HepG2 (cell line): Measurements from ENCODE around the gene MTHFR. TPM values are rescaled to one million over a fixed set of nuclear protein-coding genes. Genes with fewer than 3 reads are reported as not detected.

ENCODE experiments used
- NFAT5 ChIP-seq: sonication (generic); formaldehyde crosslinking; IDR thresholded peaks from 2 replicates; pipeline ENCODE4 v1.4.0; 2020; ENCODE audit warnings: missing genetic modification reagents
- RAD21 ChIP-seq: fragments of 450-650 bp; formaldehyde crosslinking; IDR thresholded peaks from 2 replicates; pipeline ENCODE4 v1.5.0; 2020; ENCODE audit warnings: mild to moderate bottlenecking
- RBAK ChIP-seq: sonication (generic); formaldehyde crosslinking; IDR thresholded peaks from 2 replicates; pipeline ENCODE4 v1.5.1; 2020; ENCODE audit warnings: mild to moderate bottlenecking, missing genetic modification reagents
- REPIN1 ChIP-seq: sonication (generic); formaldehyde crosslinking; IDR thresholded peaks from 2 replicates; pipeline ENCODE4 v1.8.0; 2022; ENCODE audit warnings: missing genetic modification reagents, low read depth, mild to moderate bottlenecking, borderline replicate concordance
- ZBTB43 ChIP-seq: sonication (generic); formaldehyde crosslinking; conservative IDR thresholded peaks from 2 replicates; pipeline ENCODE4 v1.4.0; 2020; ENCODE audit warnings: missing genetic modification reagents
- ZNF296 ChIP-seq: sonication (generic); formaldehyde crosslinking; conservative IDR thresholded peaks from 2 replicates; pipeline ENCODE4 v1.5.0; 2020; ENCODE audit warnings: mild to moderate bottlenecking, missing genetic modification reagents
- ZNF362 ChIP-seq: sonication (generic); formaldehyde crosslinking; IDR thresholded peaks from 2 replicates; pipeline ENCODE4 v1.4.0; 2020; ENCODE audit warnings: missing genetic modification reagents, mild to moderate bottlenecking, borderline replicate concordance
- ZNF512 ChIP-seq: sonication (generic); formaldehyde crosslinking; IDR thresholded peaks from 2 replicates; pipeline ENCODE4 v1.4.0; 2020; ENCODE audit warnings: mild to moderate bottlenecking, missing genetic modification reagents
- ZNF549 ChIP-seq: sonication (generic); formaldehyde crosslinking; IDR thresholded peaks from 2 replicates; pipeline ENCODE4 v1.5.0; 2020; ENCODE audit warnings: missing genetic modification reagents
- polyA plus RNA-seq, 8 experiments: library from polyadenylated mRNA; depleted of rRNA in 3 of 8; stranded (reverse) in 7 of 8; unstranded in 1 of 8; fragments of >200 nt; fragmentation: Illumina TruSeq in 4 of 8; extraction: Trizol in 4 of 8; gene quantifications; 2 replicates each; pipeline versions ENCODE4 v1.2.1 to v1.2.3, GENCODE V29; 2011 to 2016; ENCODE audit warnings: low read depth in 4 of 8, missing spikeins in 1 of 8, mixed read lengths in 1 of 8; ENCODE audit not compliant: insufficient read depth in 1 of 8
- total RNA-seq, 5 experiments: library from RNA; depleted of rRNA; stranded (reverse); fragments of >200 nt; fragmentation: Illumina TruSeq; extraction: Trizol; gene quantifications; 2 replicates each; pipeline ENCODE4 v1.2.3, GENCODE V29; 2016; ENCODE audit warnings: low read depth in 1 of 5
- TF ChIP-seq, protein P1 (sequence below): sonication (generic); formaldehyde crosslinking; IDR thresholded peaks from 2 replicates; pipeline ENCODE4 v1.8.0; 2022; ENCODE audit warnings: missing genetic modification reagents, mild to moderate bottlenecking, moderate library complexity, borderline replicate concordance

Gene MTHFR
- total and polyA plus RNA-seq, 2 of the 13 experiments (the other 11 are each of a cell fraction or from before 2014, with no cell fraction given) = 3.8 to 8.2 TPM

- TF ChIP-seq ZNF362 (peak; percentile 86), ZBTB43 (CRISPR knock-in tag) (peak; percentile 30; the same call in 1 of the 2 replicates), ZNF296 (CRISPR knock-in tag) (peak; percentile 52; the same call in 1 of the 2 replicates), RBAK (CRISPR knock-in tag) (no peak), ZNF549 (CRISPR knock-in tag) (no peak), REPIN1 (CRISPR knock-in tag) (peak; percentile 60; the same call in 1 of the 2 replicates), NFAT5 (0 out of 2 replicates have a peak, but pooled peaks have one; percentile 66), RAD21 (CRISPR knock-in tag) (0 out of 2 replicates have a peak, but pooled peaks have one; percentile 10), ZNF512 (CRISPR knock-in tag) (no peak)
- TF ChIP-seq, protein P1, sequence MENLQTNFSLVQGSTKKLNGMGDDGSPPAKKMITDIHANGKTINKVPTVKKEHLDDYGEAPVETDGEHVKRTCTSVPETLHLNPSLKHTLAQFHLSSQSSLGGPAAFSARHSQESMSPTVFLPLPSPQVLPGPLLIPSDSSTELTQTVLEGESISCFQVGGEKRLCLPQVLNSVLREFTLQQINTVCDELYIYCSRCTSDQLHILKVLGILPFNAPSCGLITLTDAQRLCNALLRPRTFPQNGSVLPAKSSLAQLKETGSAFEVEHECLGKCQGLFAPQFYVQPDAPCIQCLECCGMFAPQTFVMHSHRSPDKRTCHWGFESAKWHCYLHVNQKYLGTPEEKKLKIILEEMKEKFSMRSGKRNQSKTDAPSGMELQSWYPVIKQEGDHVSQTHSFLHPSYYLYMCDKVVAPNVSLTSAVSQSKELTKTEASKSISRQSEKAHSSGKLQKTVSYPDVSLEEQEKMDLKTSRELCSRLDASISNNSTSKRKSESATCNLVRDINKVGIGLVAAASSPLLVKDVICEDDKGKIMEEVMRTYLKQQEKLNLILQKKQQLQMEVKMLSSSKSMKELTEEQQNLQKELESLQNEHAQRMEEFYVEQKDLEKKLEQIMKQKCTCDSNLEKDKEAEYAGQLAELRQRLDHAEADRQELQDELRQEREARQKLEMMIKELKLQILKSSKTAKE (CRISPR knock-in tag) = peak; percentile 90
Observed at GRCh38 chr1:11842154-11843041, 36.6 kb upstream of the MTHFR start (continued).
